ENCODE measurements around the gene BLCAP. TPM values are rescaled to one million over a fixed set of nuclear protein-coding genes. Genes with fewer than 3 reads are reported as not detected.

Gene BLCAP
- total and polyA plus RNA-seq, 2 donors (not counting 3 experiments of a cell fraction or from before 2014, with no cell fraction given), result 90.3 to 196 TPM

DNA sequence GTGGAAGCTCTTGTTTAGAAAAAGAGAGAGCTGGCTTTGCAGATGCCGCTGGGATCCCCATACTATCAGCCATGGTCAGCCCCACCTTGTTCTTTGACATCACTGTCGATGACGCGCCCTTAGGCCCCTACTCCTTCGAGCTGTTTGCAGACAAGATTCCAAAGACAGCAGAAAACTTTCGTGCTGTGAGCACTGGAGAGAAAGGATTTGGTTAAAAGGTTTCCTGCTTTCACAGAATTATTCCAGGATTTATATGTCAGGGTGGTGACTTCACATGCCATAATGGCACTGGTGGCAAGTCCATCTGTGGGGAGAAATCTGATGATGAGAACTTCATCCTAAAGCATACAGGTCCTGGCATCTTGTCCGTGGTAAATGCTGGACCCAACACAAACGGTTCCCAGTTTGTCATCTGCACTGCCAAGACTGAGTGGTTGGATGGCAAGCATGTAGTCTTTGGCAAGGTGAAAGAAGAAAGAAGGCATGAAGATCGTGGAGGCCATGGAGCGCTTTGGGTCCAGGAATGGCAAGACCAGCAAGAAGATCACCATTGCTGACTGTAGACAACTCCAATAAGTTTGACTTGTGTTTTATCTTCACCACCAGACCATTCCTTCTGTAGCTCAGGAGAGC, 2.4 kb upstream of the BLCAP start:
- H3K27me3 ChIP-seq (ENCODE audit: control insufficient read depth in 2 of 2, insufficient read depth in 2 of 2, low read length in 2 of 2), result no peaks in the 10 kb centered on the region
- dilution Hi-C loops (cut with MboI; ENCODE audit: extremely low pct_ligation_motif_present, low sequenced_read_pairs), result no loop called here
- no peak overlapping the region for H3K27ac ChIP-seq (ENCODE audit: insufficient read depth, low read depth, low read length)
- DNase-seq (ENCODE audit: low read depth, low spot score), result no peak
- BruUV-seq (replicated peaks), result no TSS peak
- ChIA-PET POLR2A (no interaction called here), CTCF (interaction anchor here (2.1 to 6.8 kb wide), 3 partner anchors 253 to 334 kb away, joined by 6 to 54 read pairs (median 9); no protein-coding TSS in a partner anchor)
- H4K20me1 ChIP-seq (replicated peaks; ENCODE audit: control insufficient read depth, extremely low read depth, insufficient read depth, low read length), result no peaks in the 10 kb centered on the region
- TF ChIP-seq POLR2AphosphoS5 (IDR thresholded peaks at IDR 0.05; ENCODE audit: insufficient read depth, low read depth, low read length) (no peak), GATA2 (IDR thresholded peaks at IDR 0.05; ENCODE audit: insufficient read depth, insufficient read length, low read depth, low read length) (no peak), EZH2 (IDR thresholded peaks at IDR 0.05; ENCODE audit: borderline replicate concordance, low read depth, low read length, severe bottlenecking) (no peak), FOS (IDR thresholded peaks at IDR 0.05; ENCODE audit: borderline replicate concordance, insufficient read depth, low read length) (no peak)
- H3K9me1 ChIP-seq (replicated peaks; ENCODE audit: control insufficient read depth, extremely low read depth, insufficient read depth, low read length), result no peaks in the 10 kb centered on the region
- FAIRE-seq, result no peak
- intact Hi-C loops (cut with micrococcal nuclease), result loop anchor here (5.0 kb wide), 1 partner anchor 123 kb away; no protein-coding TSS in a partner anchor
- H3K9ac ChIP-seq (replicated peaks; ENCODE audit: extremely low read depth, insufficient read depth, low read length), result no peak overlapping the region
- H3K4me1 ChIP-seq (ENCODE audit: control insufficient read depth, extremely low read depth, insufficient read depth, low read length), result peaks cover 34% of the 10 kb centered on the region
- peaks cover 24% of the 10 kb centered on the region for H3K79me2 ChIP-seq (ENCODE audit: control insufficient read depth, insufficient read depth, low read length)
- H3K4me3 ChIP-seq (replicated peaks in 1 of 3; ENCODE audit: insufficient read depth in 1 of 3, low read depth in 1 of 3, low read length in 3 of 3), result no peak overlapping the region
- no peaks in the 10 kb centered on the region for H3K9me3 ChIP-seq (replicated peaks; ENCODE audit: control insufficient read depth, insufficient read depth, low read length)
- no peaks in the 10 kb centered on the region for H3K36me3 ChIP-seq (ENCODE audit: control insufficient read depth in 2 of 2, extremely low read depth in 1 of 2, insufficient read depth in 2 of 2, low read length in 2 of 2)
- H3K4me2 ChIP-seq (ENCODE audit: insufficient read depth, low read length), result no peak overlapping the region
- no peak overlapping the region for H2AFZ ChIP-seq (ENCODE audit: low read depth, low read length)

DNA sequence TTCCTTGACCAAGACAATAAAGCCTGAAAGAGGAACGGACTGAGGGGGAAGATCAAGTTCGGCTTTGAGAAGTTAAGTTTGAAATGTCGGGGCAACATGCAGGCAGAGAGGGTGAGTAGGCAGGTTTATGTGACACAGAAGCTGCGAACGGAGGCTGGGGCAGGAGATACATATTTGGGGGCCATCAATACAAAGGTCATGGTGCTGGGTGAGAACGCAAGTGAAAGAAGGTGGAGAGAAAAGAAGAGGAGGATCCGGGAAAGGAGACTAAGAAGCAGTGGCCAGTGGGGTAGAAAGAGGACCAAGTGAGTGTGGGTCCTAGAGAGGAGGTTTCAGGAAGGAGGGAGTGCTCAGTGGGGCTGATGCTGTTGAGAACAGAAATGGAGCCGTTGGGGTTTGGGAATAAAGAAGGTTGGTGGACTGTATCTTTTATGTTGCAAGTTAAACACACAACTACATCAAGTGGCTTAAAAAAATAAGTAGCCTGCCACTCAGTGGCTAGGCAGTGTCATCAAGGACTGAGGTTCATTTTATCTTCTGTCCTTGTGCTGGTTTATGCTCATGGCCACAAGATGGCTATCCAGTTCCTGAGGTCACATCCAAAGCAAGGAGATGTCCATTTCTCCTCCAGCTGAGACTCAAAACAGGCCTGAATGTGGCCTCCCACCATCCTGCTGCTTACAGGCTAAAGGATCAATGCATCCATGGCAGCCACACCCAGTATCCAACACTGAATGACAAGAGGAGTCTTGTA, 1.7 kb upstream of the BLCAP start:
- POLR2A ChIA-PET, result no interaction called here
- no peak overlapping the region for H3K4me2 ChIP-seq (ENCODE audit: insufficient read depth, low read length)

More for the DNA sequence above, 1.7 kb upstream of the BLCAP start:
- no peaks in the 10 kb centered on the region for H4K20me1 ChIP-seq (replicated peaks; ENCODE audit: control insufficient read depth, extremely low read depth, insufficient read depth, low read length)
- intact Hi-C loops (cut with micrococcal nuclease), result no loop called here
- dilution Hi-C loops (cut with MboI; ENCODE audit: extremely low pct_ligation_motif_present, low sequenced_read_pairs), result no loop called here
- no peaks in the 10 kb centered on the region for H3K9me3 ChIP-seq (replicated peaks; ENCODE audit: control insufficient read depth, insufficient read depth, low read length)
- CTCF ChIA-PET, result interaction anchor here (1.4 to 6.8 kb wide), 3 partner anchors 253 to 333 kb away, joined by 3 to 54 read pairs (median 9); no protein-coding TSS in a partner anchor
- DNase-seq (ENCODE audit: low read depth, low spot score) (no peak), FAIRE-seq (no peak)
- peaks cover 37% of the 10 kb centered on the region for H3K4me1 ChIP-seq (ENCODE audit: control insufficient read depth, extremely low read depth, insufficient read depth, low read length)
- no peak overlapping the region for H3K27ac ChIP-seq (ENCODE audit: insufficient read depth, low read depth, low read length)
- H3K9ac ChIP-seq (replicated peaks; ENCODE audit: extremely low read depth, insufficient read depth, low read length), result no peak overlapping the region
- no peaks in the 10 kb centered on the region for H3K27me3 ChIP-seq (ENCODE audit: control insufficient read depth in 2 of 2, insufficient read depth in 2 of 2, low read length in 2 of 2)
- TF ChIP-seq EZH2 (IDR thresholded peaks at IDR 0.05; ENCODE audit: borderline replicate concordance, low read depth, low read length, severe bottlenecking) (no peak), POLR2AphosphoS5 (IDR thresholded peaks at IDR 0.05; ENCODE audit: insufficient read depth, low read depth, low read length) (no peak), FOS (IDR thresholded peaks at IDR 0.05; ENCODE audit: borderline replicate concordance, insufficient read depth, low read length) (no peak), MYC (IDR thresholded peaks at IDR 0.05; ENCODE audit: low read depth, low read length) (no peak), GATA2 (IDR thresholded peaks at IDR 0.05; ENCODE audit: insufficient read depth, insufficient read length, low read depth, low read length) (no peak), POLR2A (IDR thresholded peaks at IDR 0.05; ENCODE audit: low read depth, low read length) (no peak), JUN (IDR thresholded peaks at IDR 0.05; ENCODE audit: borderline replicate concordance, insufficient read depth, insufficient read length, low read depth) (no peak)
- TF ChIP-seq, protein P1, sequence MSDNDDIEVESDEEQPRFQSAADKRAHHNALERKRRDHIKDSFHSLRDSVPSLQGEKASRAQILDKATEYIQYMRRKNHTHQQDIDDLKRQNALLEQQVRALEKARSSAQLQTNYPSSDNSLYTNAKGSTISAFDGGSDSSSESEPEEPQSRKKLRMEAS (IDR thresholded peaks at IDR 0.05; ENCODE audit: insufficient read depth, insufficient read length), result no peak
- TF ChIP-seq, protein P2, sequence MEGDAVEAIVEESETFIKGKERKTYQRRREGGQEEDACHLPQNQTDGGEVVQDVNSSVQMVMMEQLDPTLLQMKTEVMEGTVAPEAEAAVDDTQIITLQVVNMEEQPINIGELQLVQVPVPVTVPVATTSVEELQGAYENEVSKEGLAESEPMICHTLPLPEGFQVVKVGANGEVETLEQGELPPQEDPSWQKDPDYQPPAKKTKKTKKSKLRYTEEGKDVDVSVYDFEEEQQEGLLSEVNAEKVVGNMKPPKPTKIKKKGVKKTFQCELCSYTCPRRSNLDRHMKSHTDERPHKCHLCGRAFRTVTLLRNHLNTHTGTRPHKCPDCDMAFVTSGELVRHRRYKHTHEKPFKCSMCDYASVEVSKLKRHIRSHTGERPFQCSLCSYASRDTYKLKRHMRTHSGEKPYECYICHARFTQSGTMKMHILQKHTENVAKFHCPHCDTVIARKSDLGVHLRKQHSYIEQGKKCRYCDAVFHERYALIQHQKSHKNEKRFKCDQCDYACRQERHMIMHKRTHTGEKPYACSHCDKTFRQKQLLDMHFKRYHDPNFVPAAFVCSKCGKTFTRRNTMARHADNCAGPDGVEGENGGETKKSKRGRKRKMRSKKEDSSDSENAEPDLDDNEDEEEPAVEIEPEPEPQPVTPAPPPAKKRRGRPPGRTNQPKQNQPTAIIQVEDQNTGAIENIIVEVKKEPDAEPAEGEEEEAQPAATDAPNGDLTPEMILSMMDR (IDR thresholded peaks at IDR 0.05; ENCODE audit: extremely low read depth in 1 of 2, insufficient read depth in 1 of 2, low read depth in 1 of 2, low read length in 2 of 2), result no peak
- H3K4me3 ChIP-seq (replicated peaks in 1 of 3; ENCODE audit: insufficient read depth in 1 of 3, low read depth in 1 of 3, low read length in 3 of 3), result no peak overlapping the region
- H3K9me1 ChIP-seq (replicated peaks; ENCODE audit: control insufficient read depth, extremely low read depth, insufficient read depth, low read length), result no peaks in the 10 kb centered on the region
- H2AFZ ChIP-seq (ENCODE audit: low read depth, low read length), result no peak overlapping the region
- peaks cover 30% of the 10 kb centered on the region for H3K79me2 ChIP-seq (ENCODE audit: control insufficient read depth, insufficient read depth, low read length)
- no peaks in the 10 kb centered on the region for H3K36me3 ChIP-seq (ENCODE audit: control insufficient read depth in 2 of 2, extremely low read depth in 1 of 2, insufficient read depth in 2 of 2, low read length in 2 of 2)
- BruUV-seq (replicated peaks), result no TSS peak
